Sigmoid colon (tissue), 4 donors: ENCODE measurements around the gene FRMD1.

Experiments
- CTCF ChIP-seq, 4 experiments: fragments of 450-650 bp in 3 of 4; fragments of 200-600 bp in 1 of 4; IDR thresholded peaks; one replicate each; pipeline ENCODE4 v1.5.1; 2016 to 2019; ENCODE audit warnings: antibody characterized with exemption in 4 of 4, mild to moderate bottlenecking in 3 of 4, moderate library complexity in 2 of 4
- POLR2A ChIP-seq, 2 donors: fragments of 450-650 bp; IDR thresholded peaks; one replicate each; pipeline ENCODE4 v1.6.1; 2016; ENCODE audit warnings: antibody characterized with exemption in 2 of 2, mild to moderate bottlenecking in 2 of 2, moderate library complexity in 2 of 2
- POLR2AphosphoS5 ChIP-seq, 4 donors: sonication (generic); formaldehyde crosslinking; IDR thresholded peaks; one replicate each; pipeline ENCODE4 v1.6.1; 2017; ENCODE audit warnings: antibody characterized with exemption in 4 of 4

DNA sequence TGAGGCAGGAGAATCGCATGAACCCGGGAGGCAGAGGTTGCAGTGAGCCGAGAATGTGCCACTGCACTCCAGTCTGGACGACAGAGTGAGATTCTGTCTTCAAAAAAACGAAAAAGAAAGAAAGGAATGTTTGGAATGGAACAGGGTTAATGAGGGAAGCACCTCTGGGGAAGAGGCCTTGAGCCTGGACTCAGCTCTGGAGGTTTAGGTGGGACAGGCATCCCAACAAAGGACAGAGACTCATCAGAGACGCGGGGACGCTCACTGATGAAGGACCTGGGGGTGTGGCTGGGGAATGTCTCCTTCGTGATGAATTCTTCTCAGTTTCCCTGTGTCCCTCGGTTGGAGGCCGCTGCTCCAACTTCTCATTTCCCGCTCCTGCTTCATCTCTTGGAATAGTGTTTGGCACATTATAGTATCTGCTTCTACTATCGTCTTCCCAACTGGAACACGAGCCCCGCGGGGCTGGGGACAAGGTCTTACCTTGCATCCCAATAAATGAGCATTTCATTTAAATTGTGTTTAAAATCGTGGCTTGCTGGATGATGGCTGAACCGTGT lies 54.0 kb downstream of the FRMD1 start:
- TF ChIP-seq POLR2AphosphoS5 (IDR thresholded peaks at IDR 0.05) (no peak), CTCF (IDR thresholded peaks at IDR 0.05) (no peak), POLR2A (IDR thresholded peaks at IDR 0.05) (no peak)
